Muscle of back (tissue), 11 donors: ENCODE results near the gene ROBO3. TPM values are rescaled to one million over a fixed set of nuclear protein-coding genes. Genes with fewer than 3 reads are reported as not detected.
A peak's percentile ranks its signal among the peaks of the same experiment; 100 is the strongest.

Source experiments
- DNase-seq, 3 donors: peaks; one replicate each; pipeline versions ENCODE4 v3.0.0 to v3.0.0-alpha.2; 2013
- polyA plus RNA-seq, 10 donors: library from polyadenylated mRNA; unstranded; fragments of 120-200 nt; gene quantifications; one replicate each; pipeline ENCODE4 v1.2.1, GENCODE V29; 2013; ENCODE audit not compliant: insufficient read length in 10 of 10

ROBO3 gene
- polyA plus RNA-seq, 10 donors, result 15.2 to 40.9 (median 24.7) TPM

- DNase-seq, result no peak
These were observed 20.6 kb upstream of the ROBO3 start for GRCh38 chr11:124844664-124845079.

- no peak for DNase-seq
These were observed 19.1 kb upstream of the ROBO3 start for GRCh38 chr11:124846070-124846673.

- DNase-seq, result no peak
These were observed 6.1 kb upstream of the ROBO3 start for GRCh38 chr11:124859171-124859570.

GRCh38 chr11:124861670-124862069 lies 3.6 kb upstream of the ROBO3 start:
- DNase-seq, result no peak

GRCh38 chr11:124863137-124863825 lies 2.0 kb upstream of the ROBO3 start:
- DNase-seq, result peak in 2 of 3 donors; percentile 55 to 68

GRCh38 chr11:124863826-124864165 lies 1.4 kb upstream of the ROBO3 start:
- no peak for DNase-seq

GRCh38 chr11:124864176-124864891 lies 898 bp upstream of the ROBO3 start:
- DNase-seq, result no peak

- DNase-seq, result no peak
These were observed 396 bp upstream of the ROBO3 start for GRCh38 chr11:124864892-124865180.

GRCh38 chr11:124865902-124866851 lies 945 bp downstream of the ROBO3 start:
- DNase-seq, result peak in 1 of 3 donors; percentile 62

GRCh38 chr11:124867700-124868099 lies 2.5 kb downstream of the ROBO3 start:
- peak in 1 of 3 donors; percentile 48 for DNase-seq

- no peak for DNase-seq
These were observed 3.4 kb downstream of the ROBO3 start for GRCh38 chr11:124868331-124869274.

- no peak for DNase-seq
These were observed 4.1 kb downstream of the ROBO3 start for GRCh38 chr11:124869331-124869730.

- no peak for DNase-seq
These were observed 4.7 kb downstream of the ROBO3 start for GRCh38 chr11:124869856-124870387.

- no peak for DNase-seq
These were observed 5.2 kb downstream of the ROBO3 start for GRCh38 chr11:124870430-124870829.

GRCh38 chr11:124872280-124872679 lies 7.0 kb downstream of the ROBO3 start:
- no peak for DNase-seq

GRCh38 chr11:124872741-124873140 lies 7.5 kb downstream of the ROBO3 start:
- DNase-seq, result no peak

- DNase-seq, result no peak
These were observed 8.7 kb downstream of the ROBO3 start for GRCh38 chr11:124873951-124874350.

- no peak for DNase-seq
These were observed 9.5 kb downstream of the ROBO3 start for GRCh38 chr11:124874571-124875255.

- no peak for DNase-seq
These were observed 10.2 kb downstream of the ROBO3 start for GRCh38 chr11:124875401-124875800.
